Heart right ventricle (tissue), 16 donors: Measurements from ENCODE around the gene NCAPD3. TPM values are rescaled to one million over a fixed set of nuclear protein-coding genes. Genes with fewer than 3 reads are reported as not detected.
A peak's percentile ranks its signal among the peaks of the same experiment; 100 is the strongest.

Experiments
- ATAC-seq, 8 donors: fragments of 200-7000 bp; cut with Tn5 transposase; one replicate each; pipeline ENCODE4 v1.9.1; 2020; ENCODE audit warnings: mild to moderate bottlenecking in 8 of 8, moderate library complexity in 8 of 8, moderate number of reproducible peaks in 1 of 8
- DNase-seq, 2 donors: peaks; one replicate each; pipeline ENCODE4 v3.0.0-alpha.2; 2020
- H3K27ac ChIP-seq, 10 donors: fragments of 200-600 bp; sonication (generic) in 2 of 10; one replicate each; pipeline versions ENCODE4 v1.5.0 to v1.8.0; 2020 to 2022; ENCODE audit warnings: mild to moderate bottlenecking in 3 of 10
- H3K27me3 ChIP-seq, 7 donors: fragments of 200-600 bp; one replicate each; pipeline ENCODE4 v1.8.0; 2021 to 2022; ENCODE audit warnings: mild to moderate bottlenecking in 2 of 7
- H3K36me3 ChIP-seq, 9 donors: fragments of 200-600 bp; sonication (generic) in 1 of 9; one replicate each; pipeline versions ENCODE4 v1.5.0 to v1.8.0; 2020 to 2022; ENCODE audit warnings: mild to moderate bottlenecking in 2 of 9
- H3K4me1 ChIP-seq, 9 donors: fragments of 200-600 bp; sonication (generic) in 1 of 9; one replicate each; pipeline versions ENCODE4 v1.5.0 to v1.8.0; 2020 to 2022; ENCODE audit warnings: mild to moderate bottlenecking in 4 of 9
- H3K4me3 ChIP-seq, 10 donors: fragments of 200-600 bp; sonication (generic) in 2 of 10; one replicate each; pipeline versions ENCODE4 v1.5.0 to v1.8.0; 2020 to 2022; ENCODE audit warnings: mild to moderate bottlenecking in 7 of 10, moderate library complexity in 2 of 10
- H3K9me3 ChIP-seq, 11 donors: fragments of 200-600 bp in 10 of 11; sonication (generic) in 2 of 11; one replicate each; pipeline versions ENCODE4 v1.5.0 to v1.8.0; 2013 to 2022; ENCODE audit warnings: mild to moderate bottlenecking in 2 of 11, control low read depth in 1 of 11, moderate library complexity in 1 of 11
- WGBS, 2 donors: extraction: QIAGEN DNeasy Blood & Tissue Kit; methylation state at CpG; one replicate each; pipeline ENCODE4 v1.1.7; 2013; ENCODE audit warnings: inconsistent platforms in 1 of 2; 5-methylcytosine and 5-hydroxymethylcytosine counted together
- intact Hi-C, 10 donors: fragments of 100-400 bp; cut with DNase I; formaldehyde crosslinking; loops; one replicate each; pipeline versions ENCODE4 v1.11.1 to v1.14.2; 2022
- polyA plus RNA-seq, 2 donors: library from polyadenylated mRNA; stranded (reverse); fragments of 200-250 nt; gene quantifications; one replicate each; pipeline ENCODE4 v1.2.3, GENCODE V29; 2013
- total RNA-seq, 10 donors: library from RNA; stranded (reverse); fragmentation: NEBNext Ultra II Directional in 3 of 10; extraction: Animal tissue kit (Norgen Biotek cat#: 25700) in 3 of 10; gene quantifications; one replicate each; pipeline versions ENCODE4 v1.2.1 to v1.2.4, GENCODE V29; 2021 to 2023
- TF ChIP-seq, protein P1 (sequence below), 9 donors: fragments of 200-600 bp; sonication (generic) in 2 of 9; IDR thresholded peaks; one replicate each; pipeline versions ENCODE4 v1.5.0 to v1.8.0; 2021 to 2022; ENCODE audit warnings: antibody characterized with exemption in 9 of 9, mild to moderate bottlenecking in 5 of 9, moderate library complexity in 1 of 9
- donor health status: Arrhythmogenic right ventricular cardiomyopathy.
- donor health status: ischemic (EF 13 %, LVEDD 7.1; RV severe dilation, severe dysfunction).
- donor health status: healthy with polysubstance abuse.
- donor health status: DM: no; HTN: yes; CAD: no.
- donor health status: DM: no; HTN: no; CAD: no.
- donor health status: ischemic (EF 25% LVEDD 6.9; RV normal size, moderate dysfunction).
- donor health status: ischemic (EF 25% LVEDD 5.7; RV mildly dilated, moderate dysfunction).
- donor health status: healthy.
- donor health status: DM: yes; HTN: yes; CAD: no.
- donor health status: Ischemic cardiomyopathy.
- donor health status: ischemic (EF 35%, LVEDD 5.7; RV mildly dilated, moderate dysfunction).
- donor health status: nonischemic (EF 11% LVEDD 7.7; RV severe dilation, severe dysfunction).
- donor health status: DM: yes; HTN: yes; CAD: no.
- donor health status: PGD.
- donor health status: ischemic (EF 29% LVEDD 5.4; RV normal size, mild dysfunction).
- donor health status: nonischemic (EF 23%, LVEDD 6.1; RV moderate dilation, normal function).

NCAPD3 gene
- total and polyA plus RNA-seq, 12 donors, result 4.2 to 16.7 (median 11.0) TPM

- Histone ChIP-seq H3K4me3 (no peak overlapping the region), H3K27ac (no peak overlapping the region), H3K4me1 (peaks cover 0 to 18% (median 11%) of the 10 kb centered on the region in 9 donors), H3K36me3 (peaks cover 0 to 49% (median 0%) of the 10 kb centered on the region in 9 donors), H3K27me3 (no peaks in the 10 kb centered on the region), H3K9me3 (no peaks in the 10 kb centered on the region)
- ATAC-seq (no peak), DNase-seq (no peak)
- intact Hi-C loops, result loop anchor here in 7 of 10 donors (2.0 to 10.0 kb wide), 4 partner anchors 89 to 216 kb away; no protein-coding TSS in a partner anchor
- TF ChIP-seq, protein P1, sequence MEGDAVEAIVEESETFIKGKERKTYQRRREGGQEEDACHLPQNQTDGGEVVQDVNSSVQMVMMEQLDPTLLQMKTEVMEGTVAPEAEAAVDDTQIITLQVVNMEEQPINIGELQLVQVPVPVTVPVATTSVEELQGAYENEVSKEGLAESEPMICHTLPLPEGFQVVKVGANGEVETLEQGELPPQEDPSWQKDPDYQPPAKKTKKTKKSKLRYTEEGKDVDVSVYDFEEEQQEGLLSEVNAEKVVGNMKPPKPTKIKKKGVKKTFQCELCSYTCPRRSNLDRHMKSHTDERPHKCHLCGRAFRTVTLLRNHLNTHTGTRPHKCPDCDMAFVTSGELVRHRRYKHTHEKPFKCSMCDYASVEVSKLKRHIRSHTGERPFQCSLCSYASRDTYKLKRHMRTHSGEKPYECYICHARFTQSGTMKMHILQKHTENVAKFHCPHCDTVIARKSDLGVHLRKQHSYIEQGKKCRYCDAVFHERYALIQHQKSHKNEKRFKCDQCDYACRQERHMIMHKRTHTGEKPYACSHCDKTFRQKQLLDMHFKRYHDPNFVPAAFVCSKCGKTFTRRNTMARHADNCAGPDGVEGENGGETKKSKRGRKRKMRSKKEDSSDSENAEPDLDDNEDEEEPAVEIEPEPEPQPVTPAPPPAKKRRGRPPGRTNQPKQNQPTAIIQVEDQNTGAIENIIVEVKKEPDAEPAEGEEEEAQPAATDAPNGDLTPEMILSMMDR (IDR thresholded peaks at IDR 0.05), result no peak
- 93 to 96% methylated on average over 7 of the region's 7 CpGs for WGBS, 2 donors
Measured at GRCh38 chr11:134140961-134141490, 82.7 kb downstream of the NCAPD3 start.

DNA sequence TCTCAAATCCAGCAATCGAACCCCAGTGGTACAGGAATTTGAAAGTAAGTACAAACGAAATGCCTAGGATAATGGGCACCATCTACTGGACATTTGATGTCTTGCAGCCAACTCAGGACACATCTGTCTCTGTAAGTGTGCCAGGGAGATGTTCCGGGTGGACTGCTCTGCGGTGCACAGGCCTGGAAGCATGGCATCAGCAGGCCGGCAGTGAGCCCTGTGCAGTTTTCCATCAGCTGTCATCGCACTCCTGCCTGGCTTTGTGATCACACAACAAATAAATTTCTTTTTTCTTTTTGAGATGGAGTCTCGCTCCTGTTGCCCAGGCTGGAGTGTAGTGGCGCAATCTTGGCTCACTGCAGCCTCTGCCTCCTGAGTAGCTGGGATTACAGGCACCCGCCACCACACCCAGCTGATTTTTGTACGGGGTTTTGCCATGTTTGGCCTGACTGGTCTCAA is 83.9 kb downstream of the NCAPD3 start:
- Histone ChIP-seq H3K9me3 (no peaks in the 10 kb centered on the region), H3K4me3 (no peak overlapping the region), H3K4me1 (peaks cover 0 to 18% (median 11%) of the 10 kb centered on the region in 9 donors), H3K36me3 (peaks cover 0 to 38% (median 0%) of the 10 kb centered on the region in 9 donors), H3K27me3 (no peaks in the 10 kb centered on the region), H3K27ac (peak overlapping the region in 4 of 10 donors; percentile 27 to 45 (median 44))
- 42 to 43% methylated on average over 10 of the region's 10 CpGs for whole genome bisulfite sequencing, 2 donors
- TF ChIP-seq, protein P1 (IDR thresholded peaks at IDR 0.05), result peak; percentile 83 to 95 (median 91)
- DNase-seq (peak in 1 of 2 donors; percentile 82), ATAC-seq (peak; percentile 86 to 94 (median 92))
- intact Hi-C loops, result loop anchor here (1.0 to 10.0 kb wide), 10 partner anchors 73 to 215 kb away; partner anchors contain the start of genes JAM3 (in 1 of the 10), NCAPD3 (in 1 of the 10) and VPS26B (in 1 of the 10)

- 61 to 66% methylated on average over 12 of the region's 12 CpGs for WGBS, 2 donors
- DNase-seq (no peak), ATAC-seq (peak in 5 of 8 donors; percentile 5 to 57 (median 25))
- intact Hi-C loops, result loop anchor here in 7 of 10 donors (1.0 to 10.0 kb wide), 8 partner anchors 72 to 213 kb away; partner anchors contain the start of genes JAM3 (in 1 of the 7), NCAPD3 (in 1 of the 7) and VPS26B (in 1 of the 7)
- TF ChIP-seq, protein P1 (IDR thresholded peaks at IDR 0.05), result no peak
- peaks cover 0 to 18% (median 11%) of the 10 kb centered on the region in 9 donors for H3K4me1 ChIP-seq
- H3K27ac ChIP-seq, result peak overlapping the region in 5 of 10 donors; percentile 27 to 45 (median 44)
- no peak overlapping the region for H3K4me3 ChIP-seq
- peaks cover 0 to 33% (median 0%) of the 10 kb centered on the region in 9 donors for H3K36me3 ChIP-seq
- peaks cover 0 to 3% (median 0%) of the 10 kb centered on the region in 11 donors for H3K9me3 ChIP-seq
- H3K27me3 ChIP-seq, result no peaks in the 10 kb centered on the region
Measured at GRCh38 chr11:134139303-134139872, 84.4 kb downstream of the NCAPD3 start.

GRCh38 chr11:134138376-134138775 is 85.4 kb downstream of the NCAPD3 start:
- ATAC-seq (no peak), DNase-seq (no peak)
- 89 to 92% methylated on average over 9 of the region's 9 CpGs for WGBS, 2 donors
- intact Hi-C loops, result loop anchor here in 6 of 10 donors (2.0 to 10.0 kb wide), 7 partner anchors 71 to 212 kb away; partner anchors contain the start of genes JAM3 (in 1 of the 6), NCAPD3 (in 1 of the 6) and VPS26B (in 1 of the 6)
- H3K9me3 ChIP-seq, result peaks cover 0 to 14% (median 0%) of the 10 kb centered on the region in 11 donors
- H3K36me3 ChIP-seq, result peaks cover 0 to 27% (median 0%) of the 10 kb centered on the region in 9 donors
- H3K4me3 ChIP-seq, result no peak overlapping the region
- H3K27ac ChIP-seq, result no peak overlapping the region
- TF ChIP-seq, protein P1 (IDR thresholded peaks at IDR 0.05), result no peak
- no peaks in the 10 kb centered on the region for H3K27me3 ChIP-seq
- H3K4me1 ChIP-seq, result peaks cover 0 to 12% (median 8%) of the 10 kb centered on the region in 9 donors
